ENCODE results near the gene CHST12. TPM values are rescaled to one million over a fixed set of nuclear protein-coding genes. Genes with fewer than 3 reads are reported as not detected.

CHST12 gene
- total RNA-seq, 5 donors from 2014 or later (not counting 1 experiment from before 2014, with no cell fraction given) = 20.3 to 41.5 (median 30.8) TPM

DNA sequence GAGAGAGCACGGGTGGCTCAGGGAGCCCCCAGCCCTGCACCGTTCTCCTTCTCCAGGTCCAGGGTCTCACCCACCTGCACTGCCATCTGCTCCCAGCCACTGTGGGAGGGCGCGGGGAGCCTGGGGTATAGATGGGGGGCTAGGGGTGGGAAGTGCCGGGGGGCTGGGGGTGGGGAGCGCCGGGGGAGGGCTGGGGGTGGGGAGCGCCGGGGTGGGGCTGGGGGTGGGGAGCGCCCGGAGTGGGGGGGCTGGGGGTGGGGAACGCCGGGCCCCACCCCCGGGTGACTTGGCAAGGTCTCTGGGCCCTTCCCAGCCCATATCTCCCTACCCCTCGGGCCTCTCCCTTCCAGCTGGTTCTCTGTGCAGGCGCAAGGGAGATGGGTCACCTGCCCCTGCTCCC lies 72.9 kb downstream of the CHST12 start, which contains the start of gene GRIFIN:
Gene GRIFIN, minus strand, starts transcription at position 101 of the 400 bp plus-strand sequence. Its CDS starts 15 bp downstream, at position 86.
- no peak within 1 kb of the TSS for H3K4me3 Mint-ChIP-seq
- ChIA-PET POLR2A (no interaction called here), CTCF (no interaction called here)
- ATAC-seq (replicated peaks in 1 of 4) = no peak
- H3K4me1 Mint-ChIP-seq = peaks cover 0 to 11% (median 3%) of the 10 kb centered on the region in 3 donors
- no peak within 1 kb of the TSS for H3K27ac Mint-ChIP-seq
- H3K36me3 Mint-ChIP-seq = no peaks in the 10 kb centered on the region
- no peaks in the 10 kb centered on the region for H3K9me3 Mint-ChIP-seq
- DNase-seq = no peak
- H3K9me3 ChIP-seq = no peaks in the 10 kb centered on the region
- peaks cover 0 to 3% of the 10 kb centered on the region in 2 donors for H3K36me3 ChIP-seq (ENCODE audit: control insufficient read depth in 2 of 2, extremely low read depth in 1 of 2, insufficient read depth in 1 of 2, low read length in 1 of 2)
- peaks cover 0 to 41% of the 10 kb centered on the region in 2 experiments for H3K27me3 ChIP-seq (replicated peaks in 1 of 2; ENCODE audit: control insufficient read depth in 2 of 2, extremely low read depth in 1 of 2, insufficient read depth in 2 of 2, low read length in 1 of 2)
- H3K27me3 Mint-ChIP-seq = no peaks in the 10 kb centered on the region
- no peak within 1 kb of the TSS for H3K27ac ChIP-seq (ENCODE audit: low read length)
- WGBS (ENCODE audit: insufficient coverage) = 56% methylated on average over 2 of the region's 16 CpGs
- H3K4me1 ChIP-seq (ENCODE audit: control insufficient read depth in 1 of 2, extremely low read depth in 1 of 2, insufficient read depth in 2 of 2, low read length in 2 of 2) = peaks cover 2 to 23% of the 10 kb centered on the region in 2 experiments
- no peak within 1 kb of the TSS for H3K4me3 ChIP-seq (ENCODE audit: control insufficient read depth in 1 of 2, extremely low read depth in 1 of 2, low read length in 1 of 2)

DNA sequence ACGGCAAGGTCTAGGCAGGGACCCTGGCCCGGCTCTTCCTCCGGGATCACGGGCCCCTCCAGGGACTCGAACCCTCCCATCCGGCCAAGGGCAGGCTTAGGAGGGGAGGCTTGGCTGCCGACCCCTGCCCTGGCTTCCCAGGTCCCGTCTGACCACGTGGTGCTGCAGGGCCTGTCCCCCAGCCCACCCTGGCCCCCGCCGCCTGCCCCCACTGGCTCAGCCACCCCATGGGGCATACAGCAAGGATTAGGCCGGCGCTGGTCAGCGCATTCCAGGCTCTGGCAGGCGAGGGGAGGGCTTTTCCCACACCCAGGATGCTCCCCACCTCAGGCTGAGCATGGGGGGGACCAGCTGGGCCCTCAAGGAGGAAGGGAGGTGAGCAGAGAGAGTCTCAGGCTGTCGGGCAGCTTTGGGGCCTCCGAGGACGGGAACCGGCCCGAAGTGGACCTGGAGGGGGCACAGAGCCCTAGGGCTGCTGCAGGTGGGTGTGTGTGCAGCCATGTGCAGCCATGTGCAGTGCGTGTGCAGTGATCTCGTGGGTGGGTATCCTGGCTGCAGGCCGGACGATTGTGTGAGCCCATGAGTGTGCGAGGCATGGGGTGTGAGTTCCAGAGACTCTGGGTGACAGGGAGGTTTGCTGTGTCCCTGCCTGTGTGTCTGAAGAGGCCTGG lies 73.5 kb downstream of the CHST12 start:
- Mint-ChIP-seq H3K36me3 (no peaks in the 10 kb centered on the region), H3K27ac (no peak overlapping the region), H3K27me3 (no peaks in the 10 kb centered on the region), H3K9me3 (no peaks in the 10 kb centered on the region), H3K4me3 (no peak overlapping the region), H3K4me1 (peaks cover 0 to 11% (median 3%) of the 10 kb centered on the region in 3 donors)
- WGBS (ENCODE audit: insufficient coverage) = 87% methylated on average over 19 of the region's 25 CpGs
- ChIA-PET CTCF (no interaction called here), POLR2A (no interaction called here)
- Histone ChIP-seq H3K9me3 (no peaks in the 10 kb centered on the region), H3K27me3 (replicated peaks in 1 of 2; ENCODE audit: control insufficient read depth in 2 of 2, extremely low read depth in 1 of 2, insufficient read depth in 2 of 2, low read length in 1 of 2) (peaks cover 0 to 37% of the 10 kb centered on the region in 2 experiments), H3K4me3 (ENCODE audit: control insufficient read depth in 1 of 2, extremely low read depth in 1 of 2, low read length in 1 of 2) (no peak overlapping the region), H3K4me1 (ENCODE audit: control insufficient read depth in 1 of 2, extremely low read depth in 1 of 2, insufficient read depth in 2 of 2, low read length in 2 of 2) (peaks cover 2 to 19% of the 10 kb centered on the region in 2 experiments), H3K36me3 (ENCODE audit: control insufficient read depth in 2 of 2, extremely low read depth in 1 of 2, insufficient read depth in 1 of 2, low read length in 1 of 2) (peaks cover 0 to 3% of the 10 kb centered on the region in 2 donors), H3K27ac (ENCODE audit: low read length) (no peak overlapping the region)
- DNase-seq (no peak), ATAC-seq (replicated peaks in 1 of 4) (no peak)

DNA sequence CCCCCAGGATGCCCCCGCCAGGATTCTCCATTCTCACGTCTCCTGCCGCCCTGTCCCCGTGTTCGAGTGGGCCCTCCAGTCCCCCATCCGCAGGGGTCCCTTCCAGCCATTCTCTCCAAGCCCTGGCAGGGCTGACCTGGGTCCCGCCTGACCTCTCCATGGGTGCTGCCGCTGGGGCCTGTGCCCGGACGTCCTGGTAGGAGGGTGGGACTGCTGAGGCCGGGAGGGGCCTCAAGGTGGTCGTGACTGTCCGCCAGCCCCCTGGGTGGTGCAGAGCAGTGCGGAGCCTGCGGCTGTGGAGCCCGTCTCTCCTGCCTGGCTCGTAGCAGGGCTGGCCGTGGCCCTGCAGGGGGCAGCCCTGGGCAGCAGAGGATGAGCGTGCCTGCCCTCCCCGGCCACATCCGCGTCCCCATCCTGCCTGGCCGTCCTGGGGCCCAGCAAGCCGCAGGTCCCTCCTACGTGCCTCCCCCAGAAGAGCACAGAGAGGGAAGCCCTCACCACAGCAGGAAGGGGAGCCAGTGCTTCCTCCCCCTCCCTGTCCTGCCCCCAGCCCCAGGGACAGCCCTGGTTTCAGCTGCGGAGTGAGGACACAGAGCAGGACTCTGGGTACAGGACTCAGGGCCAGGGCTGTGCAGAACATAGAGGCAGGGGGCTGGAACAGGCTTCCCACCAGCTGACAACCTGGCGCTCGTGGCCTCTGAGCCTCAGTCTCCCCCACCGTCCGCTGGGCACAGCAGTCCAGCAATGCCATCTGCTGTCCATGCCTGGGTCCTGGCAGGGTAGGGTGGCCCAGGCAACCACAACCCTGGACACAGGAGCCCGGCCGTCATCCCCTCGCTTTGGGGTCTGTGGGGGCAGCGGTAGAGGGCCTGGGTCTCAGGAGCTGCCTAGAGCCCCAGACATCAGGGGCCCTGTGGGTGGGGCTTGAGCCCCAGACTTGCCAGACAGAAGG lies 74.3 kb downstream of the CHST12 start:
- Histone ChIP-seq H3K27me3 (replicated peaks in 1 of 2; ENCODE audit: control insufficient read depth in 2 of 2, extremely low read depth in 1 of 2, insufficient read depth in 2 of 2, low read length in 1 of 2) (peaks cover 0 to 37% of the 10 kb centered on the region in 2 experiments), H3K36me3 (ENCODE audit: control insufficient read depth in 2 of 2, extremely low read depth in 1 of 2, insufficient read depth in 1 of 2, low read length in 1 of 2) (peaks cover 0 to 3% of the 10 kb centered on the region in 2 donors), H3K27ac (ENCODE audit: low read length) (no peak overlapping the region), H3K9me3 (no peaks in the 10 kb centered on the region), H3K4me1 (ENCODE audit: control insufficient read depth in 1 of 2, extremely low read depth in 1 of 2, insufficient read depth in 2 of 2, low read length in 2 of 2) (peaks cover 2 to 19% of the 10 kb centered on the region in 2 experiments), H3K4me3 (ENCODE audit: control insufficient read depth in 1 of 2, extremely low read depth in 1 of 2, low read length in 1 of 2) (peak overlapping the region; percentile 14 to 17)
- ChIA-PET CTCF (no interaction called here), POLR2A (no interaction called here)
- Mint-ChIP-seq H3K36me3 (no peaks in the 10 kb centered on the region), H3K27me3 (no peaks in the 10 kb centered on the region), H3K4me3 (no peak overlapping the region), H3K27ac (no peak overlapping the region), H3K9me3 (no peaks in the 10 kb centered on the region), H3K4me1 (peaks cover 0 to 11% (median 3%) of the 10 kb centered on the region in 3 donors)
- DNase-seq (peak in 33 of 35 experiments; percentile 25 to 76 (median 48)), ATAC-seq (replicated peaks in 1 of 4) (peak; percentile 92 to 96 (median 95))
- WGBS (ENCODE audit: insufficient coverage) = 30% methylated on average over 33 of the region's 34 CpGs

DNA sequence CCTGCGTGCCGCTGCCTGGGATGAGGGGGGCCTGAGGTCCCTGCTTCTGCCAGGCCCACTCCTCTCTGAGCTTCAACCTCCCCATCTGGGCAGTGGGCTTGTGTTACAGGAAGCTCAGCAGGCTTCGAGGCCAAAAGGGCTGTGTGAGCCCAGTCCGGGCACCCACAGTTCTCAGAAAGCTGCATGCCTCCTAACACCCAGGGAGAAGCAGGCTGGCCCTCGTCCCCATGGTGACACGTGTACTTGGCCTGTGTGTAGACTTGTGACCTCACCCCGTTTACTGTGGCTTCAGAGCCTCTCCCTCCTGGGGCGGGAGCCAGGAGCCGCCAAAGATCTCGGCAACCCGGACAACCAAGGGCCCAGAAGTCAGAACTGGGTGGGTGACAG lies 75.0 kb downstream of the CHST12 start:
- H3K4me3 Mint-ChIP-seq = no peak overlapping the region
- H3K4me1 Mint-ChIP-seq = peaks cover 0 to 11% (median 3%) of the 10 kb centered on the region in 3 donors
- no peaks in the 10 kb centered on the region for H3K27me3 Mint-ChIP-seq
- ChIA-PET CTCF (no interaction called here), POLR2A (no interaction called here)
- no peaks in the 10 kb centered on the region for H3K9me3 Mint-ChIP-seq
- no peaks in the 10 kb centered on the region for H3K36me3 Mint-ChIP-seq
- peaks cover 0 to 37% of the 10 kb centered on the region in 2 experiments for H3K27me3 ChIP-seq (replicated peaks in 1 of 2; ENCODE audit: control insufficient read depth in 2 of 2, extremely low read depth in 1 of 2, insufficient read depth in 2 of 2, low read length in 1 of 2)
- ATAC-seq (replicated peaks in 1 of 4) = no peak
- H3K4me3 ChIP-seq (ENCODE audit: control insufficient read depth in 1 of 2, extremely low read depth in 1 of 2, low read length in 1 of 2) = no peak overlapping the region
- H3K27ac Mint-ChIP-seq = no peak overlapping the region
- 77% methylated on average over 9 of the region's 11 CpGs for WGBS (ENCODE audit: insufficient coverage)
- no peak for DNase-seq
- no peaks in the 10 kb centered on the region for H3K9me3 ChIP-seq
- H3K27ac ChIP-seq (ENCODE audit: low read length) = no peak overlapping the region
- peaks cover 2 to 19% of the 10 kb centered on the region in 2 experiments for H3K4me1 ChIP-seq (ENCODE audit: control insufficient read depth in 1 of 2, extremely low read depth in 1 of 2, insufficient read depth in 2 of 2, low read length in 2 of 2)
- peaks cover 0 to 3% of the 10 kb centered on the region in 2 donors for H3K36me3 ChIP-seq (ENCODE audit: control insufficient read depth in 2 of 2, extremely low read depth in 1 of 2, insufficient read depth in 1 of 2, low read length in 1 of 2)

DNA sequence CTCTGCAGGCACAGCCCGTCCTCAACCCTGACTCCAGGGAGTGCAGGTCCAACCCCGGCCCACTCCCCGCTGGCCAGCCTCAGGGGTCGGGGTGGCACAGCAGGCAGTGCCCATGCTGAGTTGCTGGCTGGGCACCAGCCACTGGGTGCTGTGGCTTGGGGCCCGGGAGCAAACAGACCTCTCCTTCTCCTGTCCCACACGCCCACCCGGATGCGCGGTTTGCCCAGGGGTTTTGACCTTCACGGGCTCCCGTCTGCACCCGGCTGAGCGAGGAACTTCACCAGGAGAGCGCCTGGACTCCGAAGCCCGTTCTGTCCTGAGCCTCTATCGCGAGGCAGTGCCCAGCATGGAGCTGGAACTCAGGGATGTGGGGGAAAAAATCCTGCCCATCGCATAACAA lies 75.4 kb downstream of the CHST12 start:
- Mint-ChIP-seq H3K4me1 (peaks cover 0 to 11% (median 3%) of the 10 kb centered on the region in 3 donors), H3K4me3 (no peak overlapping the region), H3K36me3 (no peaks in the 10 kb centered on the region), H3K27ac (no peak overlapping the region), H3K9me3 (no peaks in the 10 kb centered on the region), H3K27me3 (no peaks in the 10 kb centered on the region)
- Histone ChIP-seq H3K36me3 (ENCODE audit: control insufficient read depth in 2 of 2, extremely low read depth in 1 of 2, insufficient read depth in 1 of 2, low read length in 1 of 2) (peaks cover 0 to 3% of the 10 kb centered on the region in 2 donors), H3K9me3 (no peaks in the 10 kb centered on the region), H3K4me1 (ENCODE audit: control insufficient read depth in 1 of 2, extremely low read depth in 1 of 2, insufficient read depth in 2 of 2, low read length in 2 of 2) (peaks cover 2 to 19% of the 10 kb centered on the region in 2 experiments), H3K4me3 (ENCODE audit: control insufficient read depth in 1 of 2, extremely low read depth in 1 of 2, low read length in 1 of 2) (no peak overlapping the region), H3K27ac (ENCODE audit: low read length) (no peak overlapping the region), H3K27me3 (replicated peaks in 1 of 2; ENCODE audit: control insufficient read depth in 2 of 2, extremely low read depth in 1 of 2, insufficient read depth in 2 of 2, low read length in 1 of 2) (peaks cover 0 to 37% of the 10 kb centered on the region in 2 experiments)
- 93% methylated on average over 8 of the region's 19 CpGs for WGBS (ENCODE audit: insufficient coverage)
- POLR2A ChIA-PET = no interaction called here
- ATAC-seq (replicated peaks in 1 of 4) (no peak), DNase-seq (no peak)
- CTCF ChIA-PET = no interaction called here

DNA sequence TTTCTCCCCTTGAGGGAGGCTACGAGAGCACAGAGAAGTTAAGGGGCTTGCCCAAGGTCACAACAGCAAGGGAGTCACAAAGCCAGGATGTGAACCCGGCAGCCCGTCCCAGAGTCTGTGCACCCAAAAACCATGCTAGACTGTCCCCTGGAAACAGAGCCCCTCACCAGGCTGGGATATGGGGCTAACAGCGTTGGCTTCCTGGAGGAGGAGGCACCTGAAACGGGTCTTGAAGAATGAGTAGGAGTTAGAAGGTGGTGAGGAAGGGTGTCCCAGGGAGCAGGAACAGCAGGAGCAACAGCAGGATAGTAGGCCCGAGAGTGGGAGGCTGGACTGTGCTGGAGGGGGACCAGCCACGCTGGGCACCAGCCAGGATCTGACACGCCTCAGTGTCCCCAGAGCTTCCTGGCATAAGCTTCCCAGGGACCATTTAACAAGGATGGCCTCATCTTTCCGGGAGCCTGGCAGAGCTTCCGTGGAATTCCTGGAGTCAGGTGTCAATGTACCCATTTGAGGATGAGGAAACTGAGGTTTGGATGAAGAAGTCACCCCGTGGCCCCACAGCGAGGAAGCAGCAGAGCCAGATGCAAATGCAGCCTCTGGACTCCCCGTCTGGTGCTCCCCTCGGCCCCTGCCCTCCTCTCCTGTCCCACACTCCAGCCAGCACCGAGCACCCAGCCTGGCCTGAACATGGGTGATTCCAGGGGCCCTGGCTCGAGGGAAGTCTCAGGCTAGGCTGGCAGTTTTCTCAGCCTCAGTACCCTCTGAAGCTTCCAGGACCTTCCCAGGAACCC lies 76.1 kb downstream of the CHST12 start:
- Histone ChIP-seq H3K27me3 (replicated peaks in 1 of 2; ENCODE audit: control insufficient read depth in 2 of 2, extremely low read depth in 1 of 2, insufficient read depth in 2 of 2, low read length in 1 of 2) (peaks cover 0 to 37% of the 10 kb centered on the region in 2 experiments), H3K36me3 (ENCODE audit: control insufficient read depth in 2 of 2, extremely low read depth in 1 of 2, insufficient read depth in 1 of 2, low read length in 1 of 2) (peaks cover 0 to 3% of the 10 kb centered on the region in 2 donors), H3K9me3 (no peaks in the 10 kb centered on the region), H3K4me3 (ENCODE audit: control insufficient read depth in 1 of 2, extremely low read depth in 1 of 2, low read length in 1 of 2) (no peak overlapping the region), H3K4me1 (ENCODE audit: control insufficient read depth in 1 of 2, extremely low read depth in 1 of 2, insufficient read depth in 2 of 2, low read length in 2 of 2) (peaks cover 2 to 19% of the 10 kb centered on the region in 2 experiments), H3K27ac (ENCODE audit: low read length) (no peak overlapping the region)
- H3K27me3 Mint-ChIP-seq = no peaks in the 10 kb centered on the region
- ATAC-seq (replicated peaks in 1 of 4) (no peak), DNase-seq (no peak)
- WGBS (ENCODE audit: insufficient coverage) = 87% methylated on average over 12 of the region's 16 CpGs
- H3K36me3 Mint-ChIP-seq = no peaks in the 10 kb centered on the region
- POLR2A ChIA-PET = no interaction called here
- H3K4me1 Mint-ChIP-seq = peaks cover 0 to 11% (median 3%) of the 10 kb centered on the region in 3 donors
- no peak overlapping the region for H3K27ac Mint-ChIP-seq
- no peak overlapping the region for H3K4me3 Mint-ChIP-seq
- CTCF ChIA-PET = no interaction called here
- H3K9me3 Mint-ChIP-seq = no peaks in the 10 kb centered on the region
